Stimulated activated CD4-positive, alpha-beta T cell treated with anti-CD3 and anti-CD28 coated beads, Interleukin-4, amount 100 ng/mL, for 4 hours (primary cell): ENCODE results near the gene RBM20.
A peak's percentile ranks its signal among the peaks of the same experiment; 100 is the strongest.
"Not testable (repeated sequence)": the region's sequence is repeated elsewhere in the genome, so short reads cannot be mapped to it uniquely, and the experiment has no call there.

Experiments used
- DNase-seq, 2 experiments: peaks; one replicate each; pipeline ENCODE4 v3.0.0-alpha.2; 2020

Gene RBM20

DNA sequence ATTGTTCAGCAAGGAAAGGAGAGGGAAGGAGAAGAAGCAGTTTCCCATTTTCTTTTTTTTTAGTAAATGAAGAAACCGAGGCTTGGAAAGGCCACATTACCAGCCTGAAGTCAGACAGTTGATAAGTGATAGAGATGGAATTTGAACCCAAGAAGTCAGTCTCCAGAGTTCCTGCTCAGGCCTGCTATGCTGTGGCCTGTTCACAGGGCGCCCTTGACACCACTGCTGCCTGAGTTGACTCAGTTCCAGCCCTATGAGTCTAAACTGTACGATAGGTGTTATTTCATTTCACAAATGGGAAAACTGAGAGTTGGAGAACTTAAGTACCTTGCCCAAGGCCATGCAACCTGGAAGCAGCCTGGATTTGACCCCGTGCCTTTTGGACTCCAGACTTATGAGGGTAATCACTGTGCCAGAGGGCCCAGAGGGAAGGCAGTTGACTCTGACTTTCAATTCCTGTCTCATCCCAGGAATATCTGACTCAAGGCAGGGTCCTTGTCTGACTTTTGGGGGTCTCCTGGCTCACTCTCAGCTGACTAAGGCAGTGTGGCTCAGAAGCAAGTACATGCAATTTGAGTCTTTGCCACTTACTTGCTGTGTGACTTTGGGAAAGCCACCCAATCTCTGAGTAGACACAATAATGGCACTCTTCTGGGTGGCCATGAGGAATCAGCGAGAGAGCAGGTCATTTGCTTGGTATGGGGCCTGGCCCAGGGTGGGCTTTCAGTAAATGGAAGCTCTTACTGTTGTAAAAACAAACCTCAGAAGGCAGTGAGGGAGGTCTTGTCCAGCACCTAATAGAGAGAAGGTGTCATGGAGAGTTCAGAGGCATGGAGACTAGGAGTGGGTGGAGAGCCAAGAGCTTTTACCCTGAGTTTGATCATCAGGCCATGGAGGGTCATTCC lies 17.9 kb upstream of the RBM20 start:
- no peak for DNase-seq

DNA sequence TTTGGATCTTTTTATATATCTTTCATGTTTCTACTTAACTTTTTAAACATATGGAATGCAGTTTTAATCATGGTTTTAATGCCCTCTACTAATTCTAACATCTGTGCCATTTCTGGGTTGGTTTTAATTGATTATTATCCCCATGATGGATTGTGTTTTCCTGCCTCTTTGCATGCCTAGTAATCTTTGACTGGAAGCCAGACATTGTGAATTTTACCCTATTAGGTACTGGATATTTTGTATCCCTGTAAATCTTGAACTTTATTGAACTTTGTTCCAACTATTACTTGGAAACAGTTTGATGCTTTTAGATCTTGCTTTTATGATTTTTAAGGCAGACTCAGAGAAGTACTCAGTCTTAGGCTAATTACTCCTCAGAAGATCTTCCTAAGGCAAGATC lies 16.0 kb upstream of the RBM20 start:
- no peak for DNase-seq

DNA sequence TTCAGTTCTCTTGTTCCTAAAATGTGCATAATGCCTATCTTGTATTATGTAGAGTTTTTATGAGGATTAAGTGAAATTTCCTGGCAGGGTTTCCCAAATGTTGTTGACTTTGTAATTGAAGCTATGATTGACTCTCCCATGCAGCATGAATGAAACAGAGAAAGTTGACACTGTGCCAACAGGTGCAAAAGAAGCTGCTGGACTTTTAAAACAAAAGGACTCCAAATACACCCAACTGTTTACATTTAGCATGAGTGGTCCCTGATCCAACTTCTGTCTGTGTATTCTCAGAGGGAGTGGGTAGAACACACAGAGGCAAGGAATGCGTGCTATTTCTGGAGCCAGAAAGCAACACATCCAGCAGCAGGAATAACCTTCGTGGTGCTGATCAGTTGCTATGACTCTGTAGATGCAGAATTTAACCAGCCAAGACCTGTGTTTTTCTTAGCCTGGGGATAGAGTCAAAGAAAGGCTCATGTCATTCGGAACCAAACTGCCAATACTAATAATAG lies 14.4 kb upstream of the RBM20 start:
- no peak for DNase-seq

DNA sequence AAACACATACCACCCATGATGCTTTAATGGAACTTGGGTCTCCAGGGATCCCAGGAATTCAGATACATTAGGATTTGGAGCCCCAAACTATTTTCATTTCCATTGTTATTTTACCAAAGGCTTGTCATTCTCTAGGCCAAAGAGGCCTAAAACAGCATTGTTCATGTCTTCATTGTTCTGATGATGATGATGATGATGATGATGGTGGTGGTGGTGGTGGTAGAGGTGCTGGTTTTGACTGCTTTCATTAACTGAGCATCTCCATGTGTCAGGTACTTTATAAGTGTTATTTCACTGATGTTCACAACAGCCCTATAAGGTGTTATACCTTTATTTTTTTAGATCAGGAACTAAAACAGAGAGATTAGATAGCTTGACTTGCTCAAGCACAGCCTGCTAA lies 12.2 kb upstream of the RBM20 start:
- no peak for DNase-seq

DNA sequence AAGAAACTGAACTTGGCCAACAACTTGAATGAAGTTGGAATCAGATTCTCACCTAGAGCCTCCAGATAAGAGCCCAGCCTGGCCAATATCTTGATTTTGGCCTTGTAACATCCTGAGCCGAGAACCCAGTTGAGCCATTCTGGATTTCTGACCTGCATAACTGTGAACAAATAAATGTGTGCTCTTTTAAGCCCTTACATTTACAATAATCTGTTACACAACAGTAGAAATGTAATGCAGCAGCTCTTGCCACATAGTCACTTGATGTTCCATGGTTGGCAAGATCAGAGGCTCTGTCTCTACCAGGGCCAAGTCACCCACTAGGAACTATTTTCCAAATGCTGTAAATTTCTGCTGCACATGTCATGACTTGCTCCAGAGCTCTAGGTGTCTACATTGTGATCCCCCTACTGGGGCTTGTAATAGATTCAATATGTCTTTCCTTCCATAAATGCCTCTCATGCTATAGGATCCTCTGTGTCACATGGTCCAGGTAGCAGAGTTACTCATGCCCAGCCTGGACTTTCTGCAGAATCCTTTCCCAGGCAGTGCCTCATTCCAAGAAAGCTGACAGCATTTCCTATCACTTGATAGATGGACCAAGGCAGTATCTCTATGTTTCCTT lies 11.4 kb upstream of the RBM20 start:
- no peak for DNase-seq

DNA sequence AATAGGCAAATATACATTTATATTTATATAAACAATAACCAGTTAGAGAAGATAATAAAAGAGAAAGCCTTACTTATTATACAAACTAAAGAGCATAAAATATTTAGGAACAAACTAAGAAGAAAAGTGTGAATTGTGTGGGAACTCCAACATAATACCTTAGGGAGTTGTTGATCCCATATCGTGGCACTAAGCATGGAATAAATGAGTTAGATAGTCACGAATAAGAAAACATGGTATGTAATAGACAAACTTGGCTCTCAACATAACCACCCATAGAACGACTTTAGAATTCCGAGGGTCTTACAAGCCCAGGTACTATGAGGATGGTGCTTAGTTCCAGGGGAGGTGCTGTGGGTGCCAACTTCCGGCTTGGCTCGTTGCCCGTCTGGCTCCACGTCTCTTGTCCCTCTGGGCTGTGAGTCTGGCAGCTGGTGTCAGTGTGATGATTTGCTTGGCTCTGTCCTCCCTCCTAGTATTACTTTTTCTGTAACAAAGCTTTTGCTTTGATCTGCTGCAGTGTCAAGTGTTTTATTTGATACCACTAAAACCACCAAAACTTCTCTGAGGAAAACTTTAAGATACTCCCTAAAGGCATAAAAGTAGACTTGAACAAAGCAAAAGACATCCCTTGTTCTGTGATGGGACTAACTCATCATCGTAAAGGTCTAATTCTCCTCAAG lies 9.5 kb upstream of the RBM20 start:
- DNase-seq = no peak

DNA sequence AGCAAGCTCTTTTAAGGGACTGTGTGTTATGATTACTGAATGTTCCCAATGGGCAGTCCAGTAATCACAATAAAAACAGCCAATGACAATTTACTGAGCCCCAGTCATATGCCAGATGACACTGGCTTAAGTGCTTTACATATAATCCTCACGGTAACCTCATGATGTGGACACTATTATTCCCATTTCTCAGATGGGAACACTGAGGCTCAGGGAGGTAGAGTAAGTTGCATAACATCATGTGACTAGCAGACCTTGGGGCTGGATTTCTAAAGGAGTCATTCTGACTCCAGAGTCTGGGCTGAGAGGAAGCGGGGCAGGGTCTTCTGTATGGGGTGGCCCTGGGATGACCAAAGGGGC lies 7.6 kb upstream of the RBM20 start:
- no peak for DNase-seq

DNA sequence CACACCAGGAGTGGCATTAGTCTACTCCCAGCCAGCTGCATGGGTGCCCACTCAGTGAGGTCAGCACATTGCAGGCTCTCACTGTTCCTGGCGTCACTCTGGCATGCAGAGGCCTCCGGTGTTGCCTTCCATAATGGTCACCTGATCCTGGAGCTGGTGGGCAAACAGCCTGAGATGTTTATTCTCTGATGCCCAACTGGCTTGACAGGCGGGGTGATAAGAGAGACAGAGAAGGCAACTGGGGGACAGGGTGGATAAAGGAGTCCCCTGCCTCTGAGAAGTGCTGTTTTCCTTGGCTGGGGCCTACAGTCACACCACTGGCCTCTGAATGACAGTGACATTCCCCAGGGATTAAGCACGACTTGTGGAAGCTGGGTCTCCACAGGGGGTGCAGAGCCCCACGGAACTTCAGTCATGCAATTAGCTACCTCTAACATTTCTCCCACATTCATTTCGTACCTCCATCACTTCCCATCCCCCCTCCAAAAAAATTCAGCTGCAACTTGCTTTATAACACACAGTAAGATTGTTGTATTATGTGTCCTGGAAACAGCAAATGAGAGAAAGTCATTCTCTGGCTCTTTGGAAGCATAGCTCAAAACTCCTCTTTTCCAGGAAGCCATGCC lies 7.1 kb upstream of the RBM20 start:
- DNase-seq = no peak

DNA sequence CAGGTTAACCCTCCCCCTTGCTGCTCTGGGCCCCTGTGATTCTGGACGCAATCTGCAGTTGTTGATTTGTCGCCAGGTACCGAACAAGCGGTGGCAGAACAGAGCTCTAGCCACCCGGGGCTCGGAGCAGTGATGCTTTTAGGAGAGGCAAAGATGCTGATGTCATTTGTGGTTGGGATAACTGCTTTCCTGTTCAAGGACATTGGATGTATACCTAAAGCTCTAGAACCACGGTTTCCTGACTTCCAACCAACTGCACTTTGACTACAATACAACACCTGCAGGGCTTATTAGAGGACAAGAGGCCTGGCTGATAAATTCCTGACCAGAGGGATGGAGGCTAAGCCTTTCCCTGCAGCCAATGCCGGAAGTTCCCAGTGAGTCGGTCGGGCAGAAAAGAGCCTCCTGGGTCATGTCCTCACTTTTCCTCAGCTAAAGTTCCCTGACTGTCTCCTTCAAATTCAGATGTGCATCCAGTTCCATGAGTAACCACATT lies 6.5 kb upstream of the RBM20 start:
- no peak for DNase-seq

DNA sequence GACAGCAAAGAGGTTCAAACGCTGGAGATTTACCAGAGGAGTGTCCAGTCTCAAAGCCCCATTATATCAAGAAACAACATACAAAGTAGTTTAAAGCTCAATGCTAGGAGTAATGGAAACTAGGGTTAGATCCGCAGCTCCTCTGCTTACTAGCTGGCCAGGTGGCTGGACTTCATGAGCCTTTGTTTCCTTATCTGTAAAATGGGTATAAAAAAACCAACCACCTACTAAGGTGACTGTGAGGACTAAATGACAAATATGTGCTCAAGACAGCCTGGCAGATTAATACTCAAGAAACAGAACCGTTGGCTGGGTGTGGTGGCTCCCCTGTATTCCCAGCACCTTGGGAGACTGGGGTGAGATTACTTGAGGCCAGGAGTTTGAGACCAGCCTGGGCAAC lies 5.8 kb upstream of the RBM20 start:
- no peak for DNase-seq

DNA sequence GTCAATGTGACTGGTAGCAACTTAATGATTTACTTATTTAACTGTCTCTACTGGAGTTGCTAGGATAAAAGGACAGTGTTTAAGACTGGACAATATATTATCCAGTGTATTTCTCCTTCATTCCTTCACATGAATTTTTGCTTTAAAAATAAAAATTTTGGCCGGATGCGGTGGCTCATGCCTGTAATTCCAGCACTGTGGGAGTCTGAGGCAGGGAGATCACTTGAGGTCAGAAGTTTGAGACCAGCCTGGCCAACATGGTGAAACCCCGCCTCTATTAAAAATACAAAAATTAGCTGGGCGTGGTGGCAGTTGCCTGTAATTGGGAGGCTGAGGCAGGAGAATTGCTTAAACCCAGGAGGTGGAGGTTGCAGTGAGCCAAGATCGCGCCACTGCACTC lies 5.1 kb upstream of the RBM20 start:
- not testable (repeated sequence) for DNase-seq

DNA sequence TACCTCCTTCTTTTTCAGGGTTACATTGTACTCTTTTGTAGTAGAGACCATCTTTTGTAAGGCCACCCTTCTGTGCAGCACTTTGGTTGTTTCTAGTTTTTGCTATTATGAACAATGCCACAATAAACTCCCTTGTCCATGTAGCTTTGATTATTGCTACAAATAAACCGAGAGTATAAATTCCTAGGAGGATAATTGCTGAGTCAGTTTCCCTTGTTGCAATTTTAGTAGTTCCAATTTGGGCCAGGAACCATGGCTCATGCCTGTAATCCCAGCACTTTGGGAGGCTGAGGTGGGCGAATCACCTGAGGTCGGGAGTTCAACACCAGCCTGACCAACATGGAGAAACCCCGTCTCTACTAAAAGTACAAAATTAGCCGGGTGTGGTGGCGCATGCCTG lies 4.3 kb upstream of the RBM20 start:
- DNase-seq = not testable (repeated sequence)

DNA sequence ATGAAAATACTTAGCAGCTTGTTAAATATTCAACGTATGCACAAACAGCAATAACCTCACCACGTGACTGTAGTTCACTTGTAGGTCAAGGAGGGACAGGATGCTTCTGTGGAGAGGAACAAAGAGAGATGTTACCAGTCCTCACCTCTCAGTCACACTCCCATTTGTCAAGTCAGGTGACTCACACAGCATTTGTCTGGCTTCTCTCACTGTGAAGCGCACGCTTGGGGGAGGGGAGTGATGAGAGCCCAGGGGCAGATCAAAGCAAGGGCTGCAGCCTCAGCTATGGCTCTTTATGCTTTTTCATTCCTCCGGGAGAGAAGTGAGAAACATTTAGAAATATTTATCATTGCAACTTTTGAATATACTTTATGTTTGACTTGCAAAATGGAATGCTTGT lies 2.9 kb upstream of the RBM20 start:
- DNase-seq = peak; percentile 43 to 56

DNA sequence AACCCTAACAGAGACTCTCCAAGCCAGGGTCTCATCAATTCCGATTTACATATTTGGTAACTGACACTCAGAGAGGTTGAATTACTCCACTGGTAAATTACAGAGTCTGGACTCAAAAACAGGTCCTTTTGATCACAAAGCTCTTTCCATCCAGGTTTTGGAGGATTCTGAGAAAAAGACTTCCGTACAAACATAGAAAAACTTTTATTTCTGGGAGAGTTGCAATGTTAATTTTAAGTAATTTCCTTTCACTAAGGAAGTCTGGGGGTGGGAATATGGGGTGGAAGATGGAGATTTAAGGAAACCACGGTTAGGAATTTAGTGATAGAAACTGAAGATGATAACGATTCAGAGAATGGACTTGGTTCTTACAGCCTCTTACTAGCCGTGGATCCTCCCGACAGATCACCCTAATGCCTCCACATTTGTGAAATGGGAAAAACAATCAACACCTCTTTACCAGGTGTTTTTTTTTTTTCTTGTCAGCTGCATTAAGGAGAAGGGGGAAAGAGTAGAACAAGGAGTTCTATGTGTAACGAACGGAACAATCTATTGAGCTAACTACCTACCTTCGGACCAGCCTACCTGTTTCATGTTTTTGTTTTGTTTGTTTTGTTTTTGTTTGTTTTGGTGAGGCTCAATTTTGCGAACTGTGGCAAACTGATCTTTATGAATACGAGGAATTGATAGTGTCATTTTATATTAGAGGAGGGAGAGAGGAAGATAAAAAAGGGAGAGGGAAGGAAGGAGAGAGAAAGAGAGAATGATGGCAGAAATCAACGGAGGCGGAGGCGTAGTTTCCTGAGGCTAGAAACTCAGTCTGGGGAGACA lies 1.7 kb upstream of the RBM20 start:
- DNase-seq = no peak

DNA sequence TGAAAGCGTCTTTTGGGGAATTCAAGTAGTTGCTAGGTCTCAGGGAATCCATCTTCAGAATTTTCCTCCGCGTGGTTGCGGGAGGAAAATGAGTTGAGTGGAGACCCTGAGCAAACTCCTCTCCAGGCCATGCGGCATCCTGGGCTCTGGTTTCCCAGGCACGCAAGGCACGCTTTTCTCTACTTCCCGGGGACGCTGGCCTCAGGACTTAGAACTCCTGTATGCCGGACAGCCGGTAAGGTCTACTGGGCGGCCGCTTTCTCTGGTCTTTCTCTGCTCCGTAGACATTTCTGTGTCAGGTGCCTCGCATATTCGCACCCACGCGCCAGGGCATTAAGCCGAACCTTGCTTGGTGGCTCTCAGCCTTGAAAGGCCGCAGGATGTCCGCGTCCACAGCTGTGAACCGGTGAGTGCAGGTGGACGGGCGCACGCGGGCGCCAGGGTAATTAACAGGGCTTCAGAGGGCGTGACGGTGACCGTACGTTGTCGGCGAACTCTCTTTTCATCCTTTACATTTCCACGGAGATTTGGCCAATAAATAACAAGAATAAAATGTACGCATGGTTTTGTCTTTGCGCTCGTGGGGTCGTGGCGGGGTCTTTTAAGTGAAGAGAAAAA lies 992 bp upstream of the RBM20 start:
- DNase-seq = peak in 1 of 2 experiments; percentile 9

DNA sequence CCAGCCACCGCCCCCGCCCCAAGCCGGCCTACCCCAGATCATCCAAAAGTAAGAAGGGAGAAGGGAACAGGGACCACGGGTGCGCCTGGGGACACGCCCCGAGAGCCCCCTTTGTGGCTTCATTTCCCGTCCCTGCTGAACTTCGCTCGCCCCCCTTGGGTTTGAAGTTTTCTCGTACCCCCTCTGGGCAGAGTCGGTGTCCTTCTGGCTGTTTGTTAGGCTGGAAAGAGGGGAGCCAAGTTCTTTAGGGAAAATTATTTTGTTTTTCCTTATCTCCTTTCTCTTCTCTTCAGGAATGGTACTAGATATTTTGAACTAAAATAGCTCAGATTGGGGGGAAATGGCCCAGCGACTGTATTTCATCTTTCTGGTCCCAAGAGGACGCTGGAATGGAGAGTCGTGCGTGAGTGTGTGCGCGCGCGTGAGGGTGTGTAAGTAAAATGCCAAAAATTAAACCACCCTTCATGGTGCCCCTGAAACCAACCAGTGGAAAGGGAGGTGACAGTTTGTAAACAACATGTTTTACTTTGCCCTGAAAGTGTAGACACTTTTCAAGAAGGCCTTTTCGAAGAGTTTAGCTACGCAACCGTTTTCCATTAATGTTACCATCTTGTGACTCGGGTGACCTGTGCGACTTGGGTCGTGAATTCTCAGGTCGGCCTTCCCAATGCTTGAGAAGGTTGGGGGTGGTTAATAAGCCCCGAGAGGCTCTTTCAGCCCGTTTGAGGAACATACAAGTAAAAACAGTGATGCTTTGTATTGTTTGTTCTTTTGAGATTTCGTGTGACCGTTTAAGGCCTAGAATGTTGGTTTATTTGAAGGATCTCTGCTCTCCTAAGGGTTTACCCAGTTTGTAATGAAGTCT lies 694 bp downstream of the RBM20 start:
- DNase-seq = no peak

DNA sequence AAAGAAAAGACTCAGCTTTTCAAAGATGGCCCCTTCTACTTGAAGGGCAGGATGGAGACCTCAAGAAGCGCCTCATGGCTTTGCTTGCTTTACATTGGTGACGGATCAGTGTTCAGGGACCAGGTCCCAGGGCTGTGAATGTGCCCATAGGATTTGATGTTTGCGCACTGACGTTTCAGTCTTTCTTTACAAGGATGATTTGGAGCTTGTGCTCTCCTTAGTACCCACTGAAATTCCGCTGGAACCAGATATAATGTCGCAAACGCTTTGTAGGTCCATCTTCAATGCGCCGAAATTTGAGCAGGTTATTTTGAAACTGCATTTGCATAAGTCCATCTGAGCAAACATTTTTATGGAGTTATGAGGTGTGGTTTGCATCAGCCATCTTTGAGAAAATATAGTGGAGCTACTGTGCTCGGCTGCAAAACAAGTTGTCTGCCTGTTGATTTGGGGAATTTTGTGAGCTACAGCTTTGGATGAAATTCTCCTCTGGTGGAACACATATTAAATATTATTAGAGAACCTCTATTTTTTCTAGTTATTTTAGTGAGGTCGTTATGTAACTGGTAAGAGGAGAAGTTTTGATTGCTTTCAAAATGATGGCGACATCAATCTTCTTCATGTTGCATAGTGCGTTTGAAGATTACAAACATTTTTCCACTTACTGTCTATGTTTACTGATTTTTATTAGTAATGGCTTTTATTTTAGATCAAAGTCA lies 2.4 kb downstream of the RBM20 start:
- DNase-seq = no peak

DNA sequence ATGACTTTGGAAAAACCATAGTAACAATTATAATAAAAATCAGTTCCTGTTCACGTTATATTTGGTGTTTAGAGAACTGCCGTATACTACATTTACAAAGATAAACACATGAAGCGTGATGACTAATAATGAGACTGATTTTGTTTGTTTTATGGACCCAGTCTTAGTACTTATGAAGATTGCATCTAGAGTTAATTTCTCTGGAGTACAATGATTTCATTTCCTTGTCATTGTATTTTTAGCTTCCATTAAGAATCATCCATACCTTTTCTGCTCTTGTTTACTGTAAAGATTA lies 2.9 kb downstream of the RBM20 start:
- no peak for DNase-seq

DNA sequence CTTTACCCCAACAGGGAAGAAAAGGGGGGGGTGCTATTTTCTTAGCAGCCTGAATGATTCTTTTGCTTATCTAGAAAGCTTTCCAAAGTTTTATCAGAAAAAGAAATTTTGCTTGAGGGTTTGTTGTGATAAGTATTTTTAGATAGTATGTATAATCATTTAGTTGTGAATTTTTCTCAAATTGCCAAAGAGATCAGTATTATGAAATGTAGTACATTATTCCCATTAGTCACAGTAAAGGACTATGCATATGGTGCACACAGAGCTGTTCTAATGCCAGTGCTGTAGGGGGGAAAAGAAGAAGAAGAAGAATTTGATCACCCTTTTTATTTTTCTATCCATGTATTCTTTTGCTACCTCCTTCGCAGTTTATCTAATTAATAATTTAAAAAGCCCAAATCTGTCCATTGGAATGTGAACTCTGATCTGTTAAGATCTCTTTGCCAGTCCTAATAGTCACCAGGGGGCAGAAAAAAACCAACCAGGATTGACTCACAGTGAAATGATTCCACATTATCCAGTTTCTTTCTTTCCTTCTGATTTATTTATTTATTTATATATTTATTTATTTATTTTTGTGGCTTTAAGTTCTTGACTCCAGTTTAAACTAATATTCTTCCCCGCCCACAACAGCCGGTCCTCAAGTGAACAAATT lies 4.7 kb downstream of the RBM20 start:
- DNase-seq = no peak
